ENCODE measurements around the gene SOX9. TPM values are rescaled to one million over a fixed set of nuclear protein-coding genes. Genes with fewer than 3 reads are reported as not detected.

The SOX9 gene
- total RNA-seq, 1 donor from 2014 or later: 6.3 TPM

DNA sequence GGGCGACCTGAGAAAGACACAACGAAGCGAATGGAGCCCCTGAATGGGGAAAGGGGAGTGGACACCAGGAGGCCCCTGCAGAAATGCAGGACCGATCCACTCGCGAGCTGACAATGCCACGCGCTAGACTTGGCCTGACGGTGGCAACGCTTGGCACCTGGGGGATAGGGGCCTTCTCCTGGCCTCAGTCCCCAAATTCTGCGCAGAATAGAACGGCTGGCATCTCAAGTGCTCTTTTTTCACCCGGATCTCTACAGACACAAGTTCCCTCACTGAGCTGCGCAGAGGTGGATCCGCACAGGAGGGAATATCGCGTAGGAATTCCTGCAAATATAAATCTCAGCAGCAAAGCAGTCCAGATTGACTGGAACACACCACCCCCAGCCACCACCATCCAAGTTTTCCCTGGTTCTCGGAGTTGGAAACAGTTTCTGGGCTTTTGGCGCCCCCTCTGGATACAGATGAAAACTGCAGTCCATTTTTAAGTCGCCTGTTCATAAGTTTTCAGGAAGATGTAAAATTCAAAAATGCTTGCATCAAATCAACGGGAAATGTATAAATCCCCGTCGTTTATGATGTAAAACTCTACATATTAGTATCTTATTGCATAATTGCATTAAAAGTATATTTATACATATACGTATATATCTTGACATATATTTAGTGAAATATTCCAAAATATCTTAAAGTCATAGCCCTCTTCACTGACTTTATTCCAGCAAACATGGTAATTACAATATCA is 2.3 kb upstream of the SOX9 start:
- peaks cover 0 to 6% (median 0%) of the 10 kb centered on the region in 3 donors for H3K36me3 ChIP-seq (ENCODE audit: control insufficient read depth in 3 of 3, insufficient read depth in 3 of 3, low read length in 3 of 3)
- peak overlapping the region; percentile 63 to 72 (median 66) for H3K4me3 ChIP-seq (ENCODE audit: low read length in 3 of 3)
- peaks cover 23 to 29% (median 26%) of the 10 kb centered on the region in 3 donors for H3K27me3 ChIP-seq (ENCODE audit: control insufficient read depth in 3 of 3, insufficient read depth in 3 of 3, low read length in 3 of 3)
- H3K9me3 ChIP-seq (ENCODE audit: control insufficient read depth in 3 of 3, low read length in 3 of 3): no peaks in the 10 kb centered on the region
- H3K27ac ChIP-seq (ENCODE audit: low read depth, low read length): no peak overlapping the region
- H3K9ac ChIP-seq (ENCODE audit: low read depth in 1 of 3, low read length in 3 of 3): peak overlapping the region; percentile 24 to 75 (median 43)
- H3K4me1 ChIP-seq (ENCODE audit: control insufficient read depth in 3 of 3, insufficient read depth in 3 of 3, low read length in 3 of 3): peaks cover 31 to 39% (median 35%) of the 10 kb centered on the region in 3 donors

GRCh38 chr17:72119077-72119872 is 1.5 kb upstream of the SOX9 start:
- Histone ChIP-seq H3K36me3 (ENCODE audit: control insufficient read depth in 3 of 3, insufficient read depth in 3 of 3, low read length in 3 of 3) (peaks cover 0 to 9% (median 3%) of the 10 kb centered on the region in 3 donors), H3K4me3 (ENCODE audit: low read length in 3 of 3) (peak overlapping the region; percentile 76 to 91 (median 86)), H3K9ac (ENCODE audit: low read depth in 1 of 3, low read length in 3 of 3) (peak overlapping the region; percentile 79 to 93 (median 79)), H3K9me3 (ENCODE audit: control insufficient read depth in 3 of 3, low read length in 3 of 3) (no peaks in the 10 kb centered on the region), H3K4me1 (ENCODE audit: control insufficient read depth in 3 of 3, insufficient read depth in 3 of 3, low read length in 3 of 3) (peaks cover 31 to 43% (median 41%) of the 10 kb centered on the region in 3 donors), H3K27me3 (ENCODE audit: control insufficient read depth in 3 of 3, insufficient read depth in 3 of 3, low read length in 3 of 3) (peaks cover 23 to 29% (median 26%) of the 10 kb centered on the region in 3 donors), H3K27ac (ENCODE audit: low read depth, low read length) (peak overlapping the region; percentile 81)

DNA sequence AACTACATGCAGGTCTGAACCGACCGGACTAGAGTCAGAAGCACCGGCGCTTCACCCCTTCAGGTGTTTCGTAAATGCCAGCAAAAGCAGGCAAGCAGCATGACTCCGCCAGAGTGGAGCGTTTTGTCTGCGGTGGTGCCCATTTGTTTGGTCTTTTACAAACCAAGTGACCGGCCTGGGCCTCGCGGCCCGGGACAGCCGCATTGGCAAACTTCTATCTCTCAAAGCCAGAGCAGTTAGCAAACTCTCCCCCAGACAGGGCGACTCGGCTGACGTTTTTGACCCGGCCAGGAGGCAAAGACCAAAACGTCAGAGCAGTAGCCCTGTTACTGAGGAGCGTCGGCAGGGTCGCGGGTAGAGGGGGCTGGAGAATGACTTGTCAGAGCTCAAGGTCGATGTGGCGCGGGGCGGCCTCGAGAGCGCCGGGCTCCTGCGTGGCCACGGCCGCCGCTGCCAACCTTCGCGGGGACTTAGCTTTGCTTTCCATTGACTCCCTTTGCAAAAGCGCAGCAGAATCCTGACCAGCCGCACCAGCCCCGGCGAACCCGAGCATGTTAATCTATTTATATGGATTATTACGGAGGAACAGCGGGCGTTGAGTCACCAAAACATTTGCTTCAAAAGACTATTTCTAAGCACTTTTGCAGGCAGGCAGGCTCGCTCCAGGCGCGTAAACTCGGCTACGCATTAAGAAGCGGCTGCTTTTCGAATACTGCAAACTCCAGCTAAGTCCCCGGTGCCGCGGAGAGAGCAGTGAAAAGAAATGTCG is 763 bp upstream of the SOX9 start:
- peaks cover 23 to 26% (median 26%) of the 10 kb centered on the region in 3 donors for H3K27me3 ChIP-seq (ENCODE audit: control insufficient read depth in 3 of 3, insufficient read depth in 3 of 3, low read length in 3 of 3)
- peak overlapping the region; percentile 76 to 91 (median 86) for H3K4me3 ChIP-seq (ENCODE audit: low read length in 3 of 3)
- peaks cover 0 to 12% (median 3%) of the 10 kb centered on the region in 3 donors for H3K36me3 ChIP-seq (ENCODE audit: control insufficient read depth in 3 of 3, insufficient read depth in 3 of 3, low read length in 3 of 3)
- H3K9ac ChIP-seq (ENCODE audit: low read depth in 1 of 3, low read length in 3 of 3): peak overlapping the region; percentile 79 to 93 (median 79)
- peaks cover 31 to 44% (median 43%) of the 10 kb centered on the region in 3 donors for H3K4me1 ChIP-seq (ENCODE audit: control insufficient read depth in 3 of 3, insufficient read depth in 3 of 3, low read length in 3 of 3)
- H3K27ac ChIP-seq (ENCODE audit: low read depth, low read length): peak overlapping the region; percentile 81
- no peaks in the 10 kb centered on the region for H3K9me3 ChIP-seq (ENCODE audit: control insufficient read depth in 3 of 3, low read length in 3 of 3)

- Histone ChIP-seq H3K27me3 (ENCODE audit: control insufficient read depth in 3 of 3, insufficient read depth in 3 of 3, low read length in 3 of 3) (peaks cover 18 to 26% (median 21%) of the 10 kb centered on the region in 3 donors), H3K27ac (ENCODE audit: low read depth, low read length) (peak overlapping the region; percentile 77), H3K36me3 (ENCODE audit: control insufficient read depth in 3 of 3, insufficient read depth in 3 of 3, low read length in 3 of 3) (peaks cover 0 to 12% (median 3%) of the 10 kb centered on the region in 3 donors), H3K4me3 (ENCODE audit: low read length in 3 of 3) (peak overlapping the region; percentile 85 to 91 (median 91)), H3K9me3 (ENCODE audit: control insufficient read depth in 3 of 3, low read length in 3 of 3) (no peaks in the 10 kb centered on the region), H3K9ac (ENCODE audit: low read depth in 1 of 3, low read length in 3 of 3) (peak overlapping the region; percentile 70 to 88 (median 73)), H3K4me1 (ENCODE audit: control insufficient read depth in 3 of 3, insufficient read depth in 3 of 3, low read length in 3 of 3) (peaks cover 31 to 43% (median 41%) of the 10 kb centered on the region in 3 donors)
Observed at GRCh38 chr17:72121164-72122009, 567 bp downstream of the SOX9 start.

- H3K27me3 ChIP-seq (ENCODE audit: control insufficient read depth in 3 of 3, insufficient read depth in 3 of 3, low read length in 3 of 3): peaks cover 14 to 20% (median 19%) of the 10 kb centered on the region in 3 donors
- H3K9me3 ChIP-seq (ENCODE audit: control insufficient read depth in 3 of 3, low read length in 3 of 3): no peaks in the 10 kb centered on the region
- H3K27ac ChIP-seq (ENCODE audit: low read depth, low read length): peak overlapping the region; percentile 77
- H3K4me3 ChIP-seq (ENCODE audit: low read length in 3 of 3): peak overlapping the region; percentile 85 to 91 (median 91)
- peaks cover 28 to 43% (median 39%) of the 10 kb centered on the region in 3 donors for H3K4me1 ChIP-seq (ENCODE audit: control insufficient read depth in 3 of 3, insufficient read depth in 3 of 3, low read length in 3 of 3)
- peaks cover 0 to 12% (median 3%) of the 10 kb centered on the region in 3 donors for H3K36me3 ChIP-seq (ENCODE audit: control insufficient read depth in 3 of 3, insufficient read depth in 3 of 3, low read length in 3 of 3)
- peak overlapping the region; percentile 43 to 88 (median 73) for H3K9ac ChIP-seq (ENCODE audit: low read depth in 1 of 3, low read length in 3 of 3)
Observed at GRCh38 chr17:72122010-72122764, 1.4 kb downstream of the SOX9 start.

GRCh38 chr17:72122765-72123529 is 2.1 kb downstream of the SOX9 start:
- Histone ChIP-seq H3K27me3 (ENCODE audit: control insufficient read depth in 3 of 3, insufficient read depth in 3 of 3, low read length in 3 of 3) (peaks cover 11 to 17% (median 12%) of the 10 kb centered on the region in 3 donors), H3K27ac (ENCODE audit: low read depth, low read length) (no peak overlapping the region)

DNA sequence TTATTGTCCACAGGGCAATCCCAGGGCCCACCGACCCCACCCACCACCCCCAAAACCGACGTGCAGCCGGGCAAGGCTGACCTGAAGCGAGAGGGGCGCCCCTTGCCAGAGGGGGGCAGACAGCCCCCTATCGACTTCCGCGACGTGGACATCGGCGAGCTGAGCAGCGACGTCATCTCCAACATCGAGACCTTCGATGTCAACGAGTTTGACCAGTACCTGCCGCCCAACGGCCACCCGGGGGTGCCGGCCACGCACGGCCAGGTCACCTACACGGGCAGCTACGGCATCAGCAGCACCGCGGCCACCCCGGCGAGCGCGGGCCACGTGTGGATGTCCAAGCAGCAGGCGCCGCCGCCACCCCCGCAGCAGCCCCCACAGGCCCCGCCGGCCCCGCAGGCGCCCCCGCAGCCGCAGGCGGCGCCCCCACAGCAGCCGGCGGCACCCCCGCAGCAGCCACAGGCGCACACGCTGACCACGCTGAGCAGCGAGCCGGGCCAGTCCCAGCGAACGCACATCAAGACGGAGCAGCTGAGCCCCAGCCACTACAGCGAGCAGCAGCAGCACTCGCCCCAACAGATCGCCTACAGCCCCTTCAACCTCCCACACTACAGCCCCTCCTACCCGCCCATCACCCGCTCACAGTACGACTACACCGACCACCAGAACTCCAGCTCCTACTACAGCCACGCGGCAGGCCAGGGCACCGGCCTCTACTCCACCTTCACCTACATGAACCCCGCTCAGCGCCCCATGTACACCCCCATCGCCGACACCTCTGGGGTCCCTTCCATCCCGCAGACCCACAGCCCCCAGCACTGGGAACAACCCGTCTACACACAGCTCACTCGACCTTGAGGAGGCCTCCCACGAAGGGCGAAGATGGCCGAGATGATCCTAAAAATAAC is 3.0 kb downstream of the SOX9 start:
- Histone ChIP-seq H3K27ac (ENCODE audit: low read depth, low read length) (no peak overlapping the region), H3K9ac (ENCODE audit: low read depth in 1 of 3, low read length in 3 of 3) (peak overlapping the region in 1 of 3 donors; percentile 57), H3K27me3 (ENCODE audit: control insufficient read depth in 3 of 3, insufficient read depth in 3 of 3, low read length in 3 of 3) (peaks cover 5 to 10% (median 8%) of the 10 kb centered on the region in 3 donors)

More at GRCh38 chr17:72122765-72123529, 2.1 kb downstream of the SOX9 start:
- Histone ChIP-seq H3K4me3 (ENCODE audit: low read length in 3 of 3) (peak overlapping the region; percentile 51 to 91 (median 91)), H3K9me3 (ENCODE audit: control insufficient read depth in 3 of 3, low read length in 3 of 3) (no peaks in the 10 kb centered on the region), H3K9ac (ENCODE audit: low read depth in 1 of 3, low read length in 3 of 3) (peak overlapping the region in 2 of 3 donors; percentile 34 to 74), H3K4me1 (ENCODE audit: control insufficient read depth in 3 of 3, insufficient read depth in 3 of 3, low read length in 3 of 3) (peaks cover 22 to 38% (median 32%) of the 10 kb centered on the region in 3 donors), H3K36me3 (ENCODE audit: control insufficient read depth in 3 of 3, insufficient read depth in 3 of 3, low read length in 3 of 3) (peaks cover 0 to 12% (median 3%) of the 10 kb centered on the region in 3 donors)

More for the DNA sequence above, 3.0 kb downstream of the SOX9 start:
- peaks cover 0 to 12% (median 3%) of the 10 kb centered on the region in 3 donors for H3K36me3 ChIP-seq (ENCODE audit: control insufficient read depth in 3 of 3, insufficient read depth in 3 of 3, low read length in 3 of 3)
- peak overlapping the region in 2 of 3 donors; percentile 91 for H3K4me3 ChIP-seq (ENCODE audit: low read length in 3 of 3)
- H3K4me1 ChIP-seq (ENCODE audit: control insufficient read depth in 3 of 3, insufficient read depth in 3 of 3, low read length in 3 of 3): peaks cover 14 to 31% (median 26%) of the 10 kb centered on the region in 3 donors
- no peaks in the 10 kb centered on the region for H3K9me3 ChIP-seq (ENCODE audit: control insufficient read depth in 3 of 3, low read length in 3 of 3)
